SK-N-SH (cell line): ENCODE data around the gene ADAMTS3. TPM values are rescaled to one million over a fixed set of nuclear protein-coding genes. Genes with fewer than 3 reads are reported as not detected.
A peak's percentile ranks its signal among the peaks of the same experiment; 100 is the strongest.

Experiments used
- CTCF ChIA-PET: fragments of 300-600, 350-600 bp; formaldehyde crosslinking; extraction: SDS; loops from one replicate; lab custom pipeline; 2021; lab: Yijun Ruan, JAX
- POLR2A ChIA-PET: fragments of 350-600 bp; sonication (Branson Sonifier 250); formaldehyde crosslinking; extraction: SDS; loops from one replicate; lab custom pipeline; 2020; ENCODE audit warnings: antibody characterized with exemption, inconsistent platforms; lab: Yijun Ruan, JAX
- DNase-seq: peaks from one replicate; pipeline ENCODE4 v3.0.0; 2012
- H2AFZ ChIP-seq: fragments of 200-600 bp; sonication (generic); 2 replicates; pipeline ENCODE4 v1.8.1; 2016; ENCODE audit warnings: antibody characterized with exemption, mild to moderate bottlenecking, low read depth
- H3F3A ChIP-seq: fragments of 200-600 bp; sonication (generic); replicated peaks from 2 replicates; pipeline ENCODE3; 2016; ENCODE audit warnings: antibody characterized with exemption, mild to moderate bottlenecking; ENCODE audit not compliant: insufficient read depth
- H3K27ac ChIP-seq, 2 experiments: fragments of 200-500 bp in 1 of 2; fragments of 200-600 bp in 1 of 2; sonication (Bioruptor generic) in 1 of 2; sonication (generic), shearing (Covaris generic) in 1 of 2; 2 replicates each; pipeline versions ENCODE4 v1.5.1 to v1.6.1; 2014 to 2016; ENCODE audit warnings: low read depth in 2 of 2, inconsistent platforms in 1 of 2, low read length in 1 of 2, mild to moderate bottlenecking in 1 of 2, mixed read lengths in 1 of 2
- H3K27me3 ChIP-seq: fragments of 200-600 bp; sonication (generic), shearing (Covaris generic); 2 replicates; pipeline ENCODE4 v1.6.1; 2016; ENCODE audit warnings: mixed run types; ENCODE audit not compliant: insufficient read depth
- H3K36me3 ChIP-seq, 2 experiments: fragments of 200-500 bp in 1 of 2; fragments of 200-600 bp in 1 of 2; sonication (Bioruptor generic) in 1 of 2; sonication (generic) in 1 of 2; replicated peaks in 1 of 2; 2 replicates each; pipeline versions ENCODE3 to v1.5.1; 2014 to 2016; ENCODE audit warnings: low read length in 1 of 2, mild to moderate bottlenecking in 1 of 2; ENCODE audit not compliant: insufficient read depth in 2 of 2, control insufficient read depth in 1 of 2
- H3K4me1 ChIP-seq, 2 experiments: fragments of 200-500 bp in 1 of 2; fragments of 200-600 bp in 1 of 2; sonication (Bioruptor generic) in 1 of 2; sonication (generic), shearing (Covaris generic) in 1 of 2; 2 replicates each; pipeline versions ENCODE4 v1.5.1 to v1.6.1; 2014 to 2016; ENCODE audit warnings: low read depth in 1 of 2, low read length in 1 of 2, mixed run types in 1 of 2; ENCODE audit not compliant: insufficient read depth in 2 of 2, control insufficient read depth in 1 of 2
- H3K4me2 ChIP-seq: fragments of 200-600 bp; sonication (generic), shearing (Covaris generic); 2 replicates; pipeline ENCODE4 v1.6.1; 2017; ENCODE audit warnings: mixed run types
- H3K4me3 ChIP-seq, 2 experiments: fragments of 200-500 bp in 1 of 2; fragments of 200-600 bp in 1 of 2; sonication (Bioruptor generic) in 1 of 2; sonication (generic), shearing (Covaris generic) in 1 of 2; 2 replicates each; pipeline versions ENCODE4 v1.5.1 to v1.8.1; 2014 to 2016; ENCODE audit warnings: low read depth in 2 of 2, inconsistent platforms in 1 of 2, low read length in 1 of 2, mild to moderate bottlenecking in 1 of 2, mixed read lengths in 1 of 2, moderate library complexity in 1 of 2
- H3K79me2 ChIP-seq: fragments of 200-600 bp; sonication (generic); 2 replicates; pipeline ENCODE4 v1.8.1; 2017; ENCODE audit warnings: mild to moderate bottlenecking; ENCODE audit not compliant: insufficient read depth
- H3K9ac ChIP-seq: fragments of 200-600 bp; sonication (generic); 2 replicates; pipeline ENCODE4 v1.6.1; 2017; ENCODE audit warnings: mixed run types
- H3K9me2 ChIP-seq: fragments of 200-600 bp; sonication (generic); 2 replicates; pipeline ENCODE4 v1.6.1; 2017; ENCODE audit warnings: mixed run types
- H3K9me3 ChIP-seq: fragments of 200-600 bp; sonication (generic); 2 replicates; pipeline ENCODE4 v1.6.1; 2017; ENCODE audit warnings: mixed run types, mild to moderate bottlenecking, moderate library complexity
- H4K20me1 ChIP-seq: fragments of 200-600 bp; sonication (generic); 2 replicates; pipeline ENCODE4 v1.6.1; 2017; ENCODE audit warnings: mild to moderate bottlenecking, mixed run types; ENCODE audit not compliant: insufficient read depth
- EZH2phosphoT487 ChIP-seq: fragments of 200-600 bp; sonication (generic); IDR thresholded peaks from 2 replicates; pipeline ENCODE4 v1.6.1; 2017; ENCODE audit warnings: low read depth, mixed run types, mild to moderate bottlenecking, antibody characterized with exemption, moderate library complexity, borderline replicate concordance
- FOXM1 ChIP-seq: IDR thresholded peaks from 2 replicates; pipeline ENCODE4 v1.4.0; 2012; ENCODE audit warnings: low read depth, mild to moderate bottlenecking
- GABPA ChIP-seq: IDR thresholded peaks from 2 replicates; pipeline ENCODE4 v1.4.0; 2012; ENCODE audit warnings: low read depth, mild to moderate bottlenecking
- MAX ChIP-seq: IDR thresholded peaks from 2 replicates; pipeline ENCODE4 v1.4.0; 2012; ENCODE audit warnings: low read depth
- MXI1 ChIP-seq: IDR thresholded peaks from 2 replicates; pipeline ENCODE4 v1.6.1; 2012; ENCODE audit warnings: mild to moderate bottlenecking, low read depth, low read length, improper control_type of control experiment
- RXRA ChIP-seq: IDR thresholded peaks from 2 replicates; pipeline ENCODE4 v1.4.0; 2012; ENCODE audit warnings: low read depth, mild to moderate bottlenecking, borderline replicate concordance
- TAF1 ChIP-seq: IDR thresholded peaks from 2 replicates; pipeline ENCODE4 v1.6.1; 2012; ENCODE audit warnings: low read depth, mild to moderate bottlenecking, low read length, moderate library complexity, borderline replicate concordance
- USF1 ChIP-seq: IDR thresholded peaks from 2 replicates; pipeline ENCODE4 v1.4.0; 2012; ENCODE audit warnings: low read depth, borderline replicate concordance
- USF2 ChIP-seq: fragments of 150-350 bp; IDR thresholded peaks from 2 replicates; pipeline ENCODE4 v1.6.1; 2017; ENCODE audit warnings: antibody characterized with exemption, low read length, low read depth, borderline replicate concordance
- WGBS: methylation state at CpG from one replicate; pipeline ENCODE4 v1.1.6; 2017; ENCODE audit warnings: low lambda C conversion rate; 5-methylcytosine and 5-hydroxymethylcytosine counted together
- polyA plus RNA-seq, 3 experiments: library from polyadenylated mRNA; depleted of rRNA; stranded (reverse); fragments of >200 nt; gene quantifications; 2 replicates each; pipeline ENCODE4 v1.2.3, GENCODE V29; 2012
- TF ChIP-seq, protein P1 (sequence below): fragments of 200-600 bp; sonication (generic); IDR thresholded peaks from 2 replicates; pipeline ENCODE4 v1.6.1; 2017; ENCODE audit warnings: antibody characterized with exemption, mild to moderate bottlenecking, moderate library complexity
- TF ChIP-seq, protein P2 (sequence below): IDR thresholded peaks from 2 replicates; pipeline ENCODE4 v1.6.1; 2012; ENCODE audit warnings: mild to moderate bottlenecking, low read depth, low read length, moderate library complexity

The ADAMTS3 gene
- polyA plus RNA-seq, 1 of the 3 experiments (the other 2 are of a cell fraction) = 0.99 TPM

DNA sequence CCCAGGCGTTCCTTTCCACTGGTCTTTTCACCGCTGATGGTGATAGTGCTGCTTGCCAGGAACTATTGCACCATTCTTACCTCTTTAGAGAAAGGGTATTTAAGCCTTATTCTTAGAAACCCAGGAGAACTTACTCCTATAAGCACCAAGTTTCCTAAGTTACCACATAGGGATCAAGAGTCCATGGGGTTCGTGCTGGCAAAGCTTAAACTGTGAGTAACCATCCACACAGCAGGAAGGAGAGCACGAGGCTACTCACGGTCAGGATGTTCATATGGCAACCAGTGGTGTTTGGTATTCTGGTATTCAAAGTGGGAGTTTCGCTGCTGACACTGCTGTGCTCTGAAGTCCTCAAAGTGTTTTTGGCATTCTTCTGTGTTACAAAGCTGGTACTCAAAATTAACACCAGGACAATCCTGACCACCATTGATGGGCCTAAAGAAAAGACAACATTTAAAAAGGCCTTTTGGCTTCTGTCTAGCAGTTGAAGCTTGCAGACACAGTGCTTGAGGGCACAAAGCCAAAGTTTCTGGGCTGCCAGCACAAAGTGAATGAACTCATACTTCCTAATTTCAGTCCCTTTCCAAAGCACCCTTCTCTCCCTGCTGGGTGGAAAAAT is 256.9 kb downstream of the ADAMTS3 start (continued):
- TF ChIP-seq EZH2phosphoT487 (no peak), MAX (peak; percentile 89), RXRA (peak; percentile 38; the same call in 1 of the 2 replicates), FOXM1 (no peak), USF1 (no peak), GABPA (no peak)
- TF ChIP-seq, protein P1, sequence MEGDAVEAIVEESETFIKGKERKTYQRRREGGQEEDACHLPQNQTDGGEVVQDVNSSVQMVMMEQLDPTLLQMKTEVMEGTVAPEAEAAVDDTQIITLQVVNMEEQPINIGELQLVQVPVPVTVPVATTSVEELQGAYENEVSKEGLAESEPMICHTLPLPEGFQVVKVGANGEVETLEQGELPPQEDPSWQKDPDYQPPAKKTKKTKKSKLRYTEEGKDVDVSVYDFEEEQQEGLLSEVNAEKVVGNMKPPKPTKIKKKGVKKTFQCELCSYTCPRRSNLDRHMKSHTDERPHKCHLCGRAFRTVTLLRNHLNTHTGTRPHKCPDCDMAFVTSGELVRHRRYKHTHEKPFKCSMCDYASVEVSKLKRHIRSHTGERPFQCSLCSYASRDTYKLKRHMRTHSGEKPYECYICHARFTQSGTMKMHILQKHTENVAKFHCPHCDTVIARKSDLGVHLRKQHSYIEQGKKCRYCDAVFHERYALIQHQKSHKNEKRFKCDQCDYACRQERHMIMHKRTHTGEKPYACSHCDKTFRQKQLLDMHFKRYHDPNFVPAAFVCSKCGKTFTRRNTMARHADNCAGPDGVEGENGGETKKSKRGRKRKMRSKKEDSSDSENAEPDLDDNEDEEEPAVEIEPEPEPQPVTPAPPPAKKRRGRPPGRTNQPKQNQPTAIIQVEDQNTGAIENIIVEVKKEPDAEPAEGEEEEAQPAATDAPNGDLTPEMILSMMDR = no peak

- Histone ChIP-seq H4K20me1 (no peaks in the 10 kb centered on the region), H3K27me3 (no peaks in the 10 kb centered on the region)
- CTCF ChIA-PET = interaction anchor here (0.9 to 1.4 kb wide), 3 partner anchors 8 to 15 kb away, joined by 3 to 4 read pairs (median 4); no protein-coding TSS in a partner anchor
- no peak for TF ChIP-seq TAF1
- TF ChIP-seq, all 33 proteins: peak for 0
- POLR2A ChIA-PET = no interaction called here
- Histone ChIP-seq H3K4me3 (no peak overlapping the region), H2AFZ (no peak overlapping the region; the same call in 1 of the 2 replicates), H3K4me1 (peaks cover 11 to 14% of the 10 kb centered on the region in 2 experiments; a peak in 3 of 4 replicates), H3K4me2 (no peak overlapping the region), H3K79me2 (no peaks in the 10 kb centered on the region), H3K9ac (no peak overlapping the region), H3K27ac (peak overlapping the region in 1 of 2 experiments; percentile 79; a peak in 2 of 4 replicates), H3K36me3 (no peaks in the 10 kb centered on the region), H3K9me2 (no peaks in the 10 kb centered on the region), H3K9me3 (no peaks in the 10 kb centered on the region), H3F3A (peaks cover 15% of the 10 kb centered on the region)
- 89% methylated on average over 3 of the region's 3 CpGs for WGBS
- no peak for DNase-seq
Observed at GRCh38 chr4:72311291-72311690, 257.7 kb downstream of the ADAMTS3 start.

- DNase-seq = no peak
- H3K4me3 ChIP-seq = no peak overlapping the region
- H3K4me1 ChIP-seq = no peaks in the 10 kb centered on the region
- POLR2A ChIA-PET = no interaction called here
- no peaks in the 10 kb centered on the region for H3K36me3 ChIP-seq
- no peaks in the 10 kb centered on the region for H3K9me2 ChIP-seq
- no peaks in the 10 kb centered on the region for H3F3A ChIP-seq
- H3K4me2 ChIP-seq = no peak overlapping the region
- no peaks in the 10 kb centered on the region for H3K27me3 ChIP-seq
- no peaks in the 10 kb centered on the region for H4K20me1 ChIP-seq
- no peaks in the 10 kb centered on the region for H3K79me2 ChIP-seq
- TF ChIP-seq, protein P2, sequence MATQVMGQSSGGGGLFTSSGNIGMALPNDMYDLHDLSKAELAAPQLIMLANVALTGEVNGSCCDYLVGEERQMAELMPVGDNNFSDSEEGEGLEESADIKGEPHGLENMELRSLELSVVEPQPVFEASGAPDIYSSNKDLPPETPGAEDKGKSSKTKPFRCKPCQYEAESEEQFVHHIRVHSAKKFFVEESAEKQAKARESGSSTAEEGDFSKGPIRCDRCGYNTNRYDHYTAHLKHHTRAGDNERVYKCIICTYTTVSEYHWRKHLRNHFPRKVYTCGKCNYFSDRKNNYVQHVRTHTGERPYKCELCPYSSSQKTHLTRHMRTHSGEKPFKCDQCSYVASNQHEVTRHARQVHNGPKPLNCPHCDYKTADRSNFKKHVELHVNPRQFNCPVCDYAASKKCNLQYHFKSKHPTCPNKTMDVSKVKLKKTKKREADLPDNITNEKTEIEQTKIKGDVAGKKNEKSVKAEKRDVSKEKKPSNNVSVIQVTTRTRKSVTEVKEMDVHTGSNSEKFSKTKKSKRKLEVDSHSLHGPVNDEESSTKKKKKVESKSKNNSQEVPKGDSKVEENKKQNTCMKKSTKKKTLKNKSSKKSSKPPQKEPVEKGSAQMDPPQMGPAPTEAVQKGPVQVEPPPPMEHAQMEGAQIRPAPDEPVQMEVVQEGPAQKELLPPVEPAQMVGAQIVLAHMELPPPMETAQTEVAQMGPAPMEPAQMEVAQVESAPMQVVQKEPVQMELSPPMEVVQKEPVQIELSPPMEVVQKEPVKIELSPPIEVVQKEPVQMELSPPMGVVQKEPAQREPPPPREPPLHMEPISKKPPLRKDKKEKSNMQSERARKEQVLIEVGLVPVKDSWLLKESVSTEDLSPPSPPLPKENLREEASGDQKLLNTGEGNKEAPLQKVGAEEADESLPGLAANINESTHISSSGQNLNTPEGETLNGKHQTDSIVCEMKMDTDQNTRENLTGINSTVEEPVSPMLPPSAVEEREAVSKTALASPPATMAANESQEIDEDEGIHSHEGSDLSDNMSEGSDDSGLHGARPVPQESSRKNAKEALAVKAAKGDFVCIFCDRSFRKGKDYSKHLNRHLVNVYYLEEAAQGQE = no peak
- TF ChIP-seq USF2 (no peak), MXI1 (no peak)
- no peak overlapping the region for H3K27ac ChIP-seq
- CTCF ChIA-PET = interaction anchor here (0.8 to 6.0 kb wide), 4 partner anchors 11 to 713 kb away, joined by 3 to 33 read pairs (median 6); no protein-coding TSS in a partner anchor
- no peaks in the 10 kb centered on the region for H3K9me3 ChIP-seq
- no peak overlapping the region for H2AFZ ChIP-seq
- 97% methylated on average over 9 of the region's 9 CpGs for WGBS
- H3K9ac ChIP-seq = no peak overlapping the region
Observed at GRCh38 chr4:72305620-72306019, 263.4 kb downstream of the ADAMTS3 start.
